Keratinocyte (primary cell): ENCODE data around the gene IP6K2.

Experiments
- CTCF ChIP-seq, 3 experiments: IDR thresholded peaks in 1 of 3; conservative IDR thresholded peaks in 1 of 3; optimal IDR thresholded peaks in 1 of 3; 2 replicates in 2 of 3; 3 replicates in 1 of 3; pipeline versions ENCODE3 to v1.5.1; 2011; ENCODE audit warnings: low read length in 3 of 3, mild to moderate bottlenecking in 3 of 3, moderate library complexity in 2 of 3, control low read depth in 1 of 3, inconsistent platforms in 1 of 3; ENCODE audit not compliant: insufficient read depth in 2 of 3; ENCODE audit errors: extremely low read depth in 1 of 3
- EZH2 ChIP-seq: IDR thresholded peaks from one replicate; pipeline ENCODE4 v1.6.1; 2012; ENCODE audit warnings: inconsistent platforms, mild to moderate bottlenecking, low read length, moderate library complexity

- TF ChIP-seq CTCF (optimal IDR thresholded peaks at IDR 0.05 in 1 of 3, IDR thresholded peaks at IDR 0.05 in 1 of 3, conservative IDR thresholded peaks at IDR 0.05 in 1 of 3; ENCODE audit: extremely low read depth in 1 of 3, insufficient read depth in 2 of 3, low read length in 3 of 3) = no peak
- TF ChIP-seq EZH2 = no peak
Measured at GRCh38 chr3:48690846-48691458, 26.1 kb downstream of the IP6K2 start.
